GM12891 (cell line): Measurements from ENCODE around the gene DNM3.

Experiments used
- POLR2A ChIP-seq: IDR thresholded peaks from 2 replicates; pipeline ENCODE4 v1.6.1; 2011; ENCODE audit warnings: low read depth, low read length, control low read depth
- POLR2AphosphoS5 ChIP-seq: IDR thresholded peaks from 2 replicates; pipeline ENCODE4 v1.6.1; 2011; ENCODE audit warnings: low read depth, low read length, control low read depth

- TF ChIP-seq POLR2A (no peak), POLR2AphosphoS5 (no peak)
Observed at GRCh38 chr1:172324761-172325160, 483.5 kb downstream of the DNM3 start.
